KMS-11 (cell line): Measurements from ENCODE around the gene FGF14.

Experiments used
- H2AFZ ChIP-seq: fragments of 200-600 bp; sonication (generic); 2 replicates; pipeline ENCODE4 v1.6.1; 2016; ENCODE audit warnings: antibody characterized with exemption, mixed run types, low read depth
- H3K27ac ChIP-seq: fragments of 200-600 bp; sonication (generic); 2 replicates; pipeline ENCODE4 v1.6.1; 2016; ENCODE audit warnings: mild to moderate bottlenecking, mixed run types
- H3K27me3 ChIP-seq: fragments of 200-600 bp; sonication (generic); 2 replicates; pipeline ENCODE4 v1.6.1; 2017; ENCODE audit warnings: mild to moderate bottlenecking, low read depth, mixed run types, moderate library complexity; ENCODE audit not compliant: insufficient read depth
- H3K36me3 ChIP-seq: fragments of 200-600 bp; sonication (generic); 2 replicates; pipeline ENCODE4 v1.6.1; 2017; ENCODE audit warnings: mild to moderate bottlenecking, mixed run types; ENCODE audit not compliant: insufficient read depth
- H3K4me1 ChIP-seq: fragments of 200-600 bp; sonication (generic); 2 replicates; pipeline ENCODE4 v1.6.1; 2016; ENCODE audit warnings: mild to moderate bottlenecking, low read depth, mixed run types; ENCODE audit not compliant: poor library complexity, severe bottlenecking
- H3K4me2 ChIP-seq: fragments of 200-600 bp; sonication (generic); 2 replicates; pipeline ENCODE4 v1.7.0; 2016; ENCODE audit warnings: mild to moderate bottlenecking, mixed run types
- H3K4me3 ChIP-seq: fragments of 200-600 bp; sonication (generic); IDR thresholded peaks from 2 replicates; pipeline ENCODE4 v1.6.1; 2017; ENCODE audit warnings: low read depth, low read length, mixed read lengths; ENCODE audit not compliant: insufficient read depth
- H3K79me2 ChIP-seq: fragments of 200-600 bp; sonication (generic); 2 replicates; pipeline ENCODE4 v1.6.1; 2016; ENCODE audit warnings: low read depth, mixed run types; ENCODE audit not compliant: insufficient read depth
- H3K9ac ChIP-seq: fragments of 200-600 bp; sonication (generic); 2 replicates; pipeline ENCODE4 v1.6.1; 2016; ENCODE audit warnings: mild to moderate bottlenecking, mixed run types
- H4K20me1 ChIP-seq: fragments of 200-600 bp; sonication (generic); 2 replicates; pipeline ENCODE4 v1.6.1; 2016; ENCODE audit warnings: mild to moderate bottlenecking, mixed run types; ENCODE audit not compliant: insufficient read depth
- CTCF ChIP-seq: fragments of 200-600 bp; sonication (generic); conservative IDR thresholded peaks from 2 replicates; pipeline ENCODE4 v1.6.1; 2017; ENCODE audit warnings: low read depth, mild to moderate bottlenecking, antibody characterized with exemption, low read length, moderate library complexity, mixed read lengths

FGF14 gene

GRCh38 chr13:102311419-102311796 lies 90.4 kb downstream of the FGF14 start:
- Histone ChIP-seq H3K79me2 (no peaks in the 10 kb centered on the region), H3K27ac (no peak overlapping the region)

GRCh38 chr13:102310691-102311418 lies 91.0 kb downstream of the FGF14 start:
- H3K27ac ChIP-seq: no peak overlapping the region
- no peak overlapping the region for H3K4me3 ChIP-seq
- no peaks in the 10 kb centered on the region for H4K20me1 ChIP-seq
- no peak overlapping the region for H3K9ac ChIP-seq
- H2AFZ ChIP-seq: no peak overlapping the region
- H3K79me2 ChIP-seq: no peaks in the 10 kb centered on the region
- no peaks in the 10 kb centered on the region for H3K27me3 ChIP-seq
- H3K36me3 ChIP-seq: no peaks in the 10 kb centered on the region
- no peak overlapping the region for H3K4me2 ChIP-seq
- H3K4me1 ChIP-seq: no peaks in the 10 kb centered on the region
- no peak for TF ChIP-seq CTCF

More at GRCh38 chr13:102311419-102311796, 90.4 kb downstream of the FGF14 start:
- Histone ChIP-seq H3K4me2 (no peak overlapping the region), H3K36me3 (no peaks in the 10 kb centered on the region), H4K20me1 (no peaks in the 10 kb centered on the region), H2AFZ (no peak overlapping the region), H3K4me1 (no peaks in the 10 kb centered on the region), H3K4me3 (no peak overlapping the region), H3K9ac (no peak overlapping the region), H3K27me3 (no peaks in the 10 kb centered on the region)
- no peak for TF ChIP-seq CTCF

GRCh38 chr13:102309110-102309509 lies 92.7 kb downstream of the FGF14 start:
- no peak overlapping the region for H3K4me2 ChIP-seq
- no peak for TF ChIP-seq CTCF
- H2AFZ ChIP-seq: no peak overlapping the region

GRCh38 chr13:102302534-102302933 lies 99.3 kb downstream of the FGF14 start:
- no peak overlapping the region for H3K4me3 ChIP-seq
- H3K4me1 ChIP-seq: no peaks in the 10 kb centered on the region
- no peak overlapping the region for H2AFZ ChIP-seq
- H3K27ac ChIP-seq: no peak overlapping the region
- no peaks in the 10 kb centered on the region for H3K27me3 ChIP-seq
- no peak overlapping the region for H3K4me2 ChIP-seq
- no peaks in the 10 kb centered on the region for H3K79me2 ChIP-seq
- H3K36me3 ChIP-seq: no peaks in the 10 kb centered on the region
- no peak overlapping the region for H3K9ac ChIP-seq
- no peak for TF ChIP-seq CTCF
- no peaks in the 10 kb centered on the region for H4K20me1 ChIP-seq

More at GRCh38 chr13:102309110-102309509, 92.7 kb downstream of the FGF14 start:
- Histone ChIP-seq H3K27ac (no peak overlapping the region), H3K36me3 (no peaks in the 10 kb centered on the region), H3K9ac (no peak overlapping the region), H4K20me1 (no peaks in the 10 kb centered on the region), H3K4me3 (no peak overlapping the region), H3K27me3 (no peaks in the 10 kb centered on the region), H3K4me1 (no peaks in the 10 kb centered on the region), H3K79me2 (no peaks in the 10 kb centered on the region)
